ENCODE results near the gene MRTFB. TPM values are rescaled to one million over a fixed set of nuclear protein-coding genes. Genes with fewer than 3 reads are reported as not detected.
A peak's percentile ranks its signal among the peaks of the same experiment; 100 is the strongest.

MRTFB gene
- total RNA-seq, 2 experiments from 2014 or later = 18.0 to 19.4 TPM

- Mint-ChIP-seq H3K4me1 (ENCODE audit: low read depth) (peaks cover 63% of the 10 kb centered on the region), H3K9me3 (no peaks in the 10 kb centered on the region), H3K36me3 (ENCODE audit: low read depth) (no peaks in the 10 kb centered on the region), H3K4me3 (no peak overlapping the region), H3K27ac (peak overlapping the region; percentile 32), H3K27me3 (no peaks in the 10 kb centered on the region)
- TF ChIP-seq, protein P1, sequence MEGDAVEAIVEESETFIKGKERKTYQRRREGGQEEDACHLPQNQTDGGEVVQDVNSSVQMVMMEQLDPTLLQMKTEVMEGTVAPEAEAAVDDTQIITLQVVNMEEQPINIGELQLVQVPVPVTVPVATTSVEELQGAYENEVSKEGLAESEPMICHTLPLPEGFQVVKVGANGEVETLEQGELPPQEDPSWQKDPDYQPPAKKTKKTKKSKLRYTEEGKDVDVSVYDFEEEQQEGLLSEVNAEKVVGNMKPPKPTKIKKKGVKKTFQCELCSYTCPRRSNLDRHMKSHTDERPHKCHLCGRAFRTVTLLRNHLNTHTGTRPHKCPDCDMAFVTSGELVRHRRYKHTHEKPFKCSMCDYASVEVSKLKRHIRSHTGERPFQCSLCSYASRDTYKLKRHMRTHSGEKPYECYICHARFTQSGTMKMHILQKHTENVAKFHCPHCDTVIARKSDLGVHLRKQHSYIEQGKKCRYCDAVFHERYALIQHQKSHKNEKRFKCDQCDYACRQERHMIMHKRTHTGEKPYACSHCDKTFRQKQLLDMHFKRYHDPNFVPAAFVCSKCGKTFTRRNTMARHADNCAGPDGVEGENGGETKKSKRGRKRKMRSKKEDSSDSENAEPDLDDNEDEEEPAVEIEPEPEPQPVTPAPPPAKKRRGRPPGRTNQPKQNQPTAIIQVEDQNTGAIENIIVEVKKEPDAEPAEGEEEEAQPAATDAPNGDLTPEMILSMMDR (IDR thresholded peaks at IDR 0.05) = no peak
- ChIA-PET CTCF (no interaction called here), POLR2A (no interaction called here)
- Histone ChIP-seq H3K27ac (ENCODE audit: low read depth in 1 of 2, low read length in 2 of 2) (no peak overlapping the region), H3K4me3 (ENCODE audit: low read length) (no peak overlapping the region), H3K9me3 (ENCODE audit: control insufficient read depth in 1 of 2, insufficient read depth in 1 of 2, low read length in 2 of 2) (no peaks in the 10 kb centered on the region), H3K4me1 (ENCODE audit: insufficient read depth, low read length) (peaks cover 11% of the 10 kb centered on the region), H3K36me3 (ENCODE audit: insufficient read depth, low read length) (no peaks in the 10 kb centered on the region), H3K27me3 (ENCODE audit: control insufficient read depth in 1 of 2, insufficient read depth in 2 of 2, low read length in 2 of 2) (no peaks in the 10 kb centered on the region)
- ATAC-seq (ENCODE audit: poor library complexity) (no peak), DNase-seq (no peak)
- intact Hi-C loops (cut with DNase I, micrococcal nuclease) = no loop called here
These were observed 39.7 kb downstream of the MRTFB start for GRCh38 chr16:14110728-14111251.

DNA sequence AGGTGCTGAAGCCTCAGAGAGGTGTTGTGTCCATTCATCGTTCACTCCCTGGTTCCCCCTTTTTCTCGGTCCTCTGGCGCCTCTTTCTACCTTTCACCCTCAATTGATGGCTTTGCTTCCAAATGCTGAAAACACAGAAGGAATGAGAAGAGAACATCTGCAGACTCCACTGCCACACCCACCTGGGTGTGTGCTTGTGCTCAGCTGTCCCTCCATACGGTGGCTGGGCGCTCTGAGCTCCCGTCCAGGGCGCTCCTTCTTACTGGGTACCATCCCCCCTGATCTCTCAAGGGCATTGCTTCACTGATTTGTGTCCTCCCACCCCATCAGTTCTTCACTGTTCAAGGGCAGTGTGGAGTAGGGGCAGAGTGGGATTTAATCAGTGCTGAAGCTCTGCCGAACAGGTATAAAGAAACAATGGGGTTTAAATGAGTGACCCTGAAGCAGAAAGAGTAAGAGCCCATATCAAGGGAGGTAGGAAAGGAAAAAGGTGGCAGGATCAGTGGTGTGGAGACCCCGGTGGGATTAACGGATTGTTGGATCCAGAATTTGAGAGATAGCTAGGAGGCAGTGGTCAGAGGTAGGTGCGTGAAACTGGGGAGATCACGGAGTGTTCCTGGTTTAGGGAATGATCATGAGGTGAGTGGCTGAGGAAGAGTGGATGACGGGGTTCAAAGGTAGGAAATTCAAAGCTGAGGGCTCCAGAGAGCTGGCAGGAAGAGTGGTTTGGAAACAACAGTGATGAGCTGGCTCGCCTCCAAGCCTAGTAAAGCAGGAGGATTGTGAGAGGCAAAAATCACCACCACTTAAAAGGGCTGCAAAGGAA, 40.8 kb downstream of the MRTFB start:
- H3K27me3 ChIP-seq (ENCODE audit: control insufficient read depth in 1 of 2, insufficient read depth in 2 of 2, low read length in 2 of 2) = no peaks in the 10 kb centered on the region
- H3K4me3 ChIP-seq (ENCODE audit: low read length) = no peak overlapping the region
- H3K4me3 Mint-ChIP-seq = no peak overlapping the region
- H3K9me3 Mint-ChIP-seq = no peaks in the 10 kb centered on the region
- H3K36me3 Mint-ChIP-seq (ENCODE audit: low read depth) = no peaks in the 10 kb centered on the region
- H3K4me1 Mint-ChIP-seq (ENCODE audit: low read depth) = peaks cover 58% of the 10 kb centered on the region
- intact Hi-C loops (cut with DNase I, micrococcal nuclease) = no loop called here
- no peaks in the 10 kb centered on the region for H3K9me3 ChIP-seq (ENCODE audit: control insufficient read depth in 1 of 2, insufficient read depth in 1 of 2, low read length in 2 of 2)
- DNase-seq = peak in 1 of 14 experiments; percentile 10
- no peak for ATAC-seq (ENCODE audit: poor library complexity)
- CTCF ChIA-PET = no interaction called here
- POLR2A ChIA-PET = no interaction called here
- H3K27ac Mint-ChIP-seq = no peak overlapping the region
- no peak overlapping the region for H3K27ac ChIP-seq (ENCODE audit: low read depth in 1 of 2, low read length in 2 of 2)
- TF ChIP-seq, protein P1 (IDR thresholded peaks at IDR 0.05) = no peak
- no peaks in the 10 kb centered on the region for H3K36me3 ChIP-seq (ENCODE audit: insufficient read depth, low read length)
- H3K27me3 Mint-ChIP-seq = no peaks in the 10 kb centered on the region
- peaks cover 11% of the 10 kb centered on the region for H3K4me1 ChIP-seq (ENCODE audit: insufficient read depth, low read length)

GRCh38 chr16:14112539-14112856, 41.4 kb downstream of the MRTFB start:
- POLR2A ChIA-PET = no interaction called here
- TF ChIP-seq, protein P1 (IDR thresholded peaks at IDR 0.05) = no peak
- no peaks in the 10 kb centered on the region for H3K36me3 ChIP-seq (ENCODE audit: insufficient read depth, low read length)
- no peak overlapping the region for H3K4me3 Mint-ChIP-seq
- no peaks in the 10 kb centered on the region for H3K27me3 ChIP-seq (ENCODE audit: control insufficient read depth in 1 of 2, insufficient read depth in 2 of 2, low read length in 2 of 2)
- DNase-seq (no peak), ATAC-seq (ENCODE audit: poor library complexity) (no peak)
- CTCF ChIA-PET = no interaction called here
- no peaks in the 10 kb centered on the region for H3K9me3 Mint-ChIP-seq
- H3K4me3 ChIP-seq (ENCODE audit: low read length) = no peak overlapping the region
- no peaks in the 10 kb centered on the region for H3K27me3 Mint-ChIP-seq
- intact Hi-C loops (cut with DNase I, micrococcal nuclease) = no loop called here
- no peak overlapping the region for H3K27ac Mint-ChIP-seq
- H3K36me3 Mint-ChIP-seq (ENCODE audit: low read depth) = no peaks in the 10 kb centered on the region
- H3K4me1 Mint-ChIP-seq (ENCODE audit: low read depth) = peaks cover 52% of the 10 kb centered on the region
- no peaks in the 10 kb centered on the region for H3K9me3 ChIP-seq (ENCODE audit: control insufficient read depth in 1 of 2, insufficient read depth in 1 of 2, low read length in 2 of 2)
- H3K27ac ChIP-seq (ENCODE audit: low read depth in 1 of 2, low read length in 2 of 2) = no peak overlapping the region
- H3K4me1 ChIP-seq (ENCODE audit: insufficient read depth, low read length) = peaks cover 11% of the 10 kb centered on the region
